Measurements from ENCODE around the gene COA7. TPM values are rescaled to one million over a fixed set of nuclear protein-coding genes. Genes with fewer than 3 reads are reported as not detected.
A peak's percentile ranks its signal among the peaks of the same experiment; 100 is the strongest.
"Not testable (repeated sequence)": the region's sequence is repeated elsewhere in the genome, so short reads cannot be mapped to it uniquely, and the experiment has no call there.

Gene COA7
- total RNA-seq, 4 donors from 2014 or later: 2.2 to 12.7 (median 9.1) TPM

DNA sequence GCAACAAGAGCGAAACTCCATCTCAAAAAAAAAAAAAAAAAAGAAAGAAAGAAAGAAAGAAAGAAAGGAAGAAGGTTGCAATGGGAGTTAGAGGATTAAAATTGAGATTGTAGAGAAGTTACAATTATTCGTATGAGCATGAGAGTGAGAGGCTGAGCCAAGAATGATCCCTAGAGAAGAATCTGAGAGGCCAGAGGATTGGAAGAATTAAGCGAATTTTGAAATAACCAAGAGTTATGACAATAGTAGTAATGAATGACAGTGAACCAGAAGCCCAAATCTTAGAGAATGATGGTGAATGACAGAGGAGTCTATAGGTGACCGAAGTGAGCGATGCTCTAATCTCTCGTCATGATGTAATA is 27.7 kb upstream of the COA7 start:
- WGBS, 2 donors (ENCODE audit: low coverage in 1 of 2): 4 to 7% methylated on average over 5 to 6 of the region's 6 CpGs
- in situ Hi-C loops (cut with MboI; ENCODE audit: low pct_ligation_motif_present in 1 of 4, low pct_unique_long_range_greater_than_20kb in 1 of 4, low sequenced_read_pairs in 3 of 4) (no loop called here), intact Hi-C loops (cut with DNase I; ENCODE audit: low total_unique reads) (no loop called here)
- H3K27ac ChIP-seq: peak overlapping the region; percentile 88 to 98 (median 94)
- no peaks in the 10 kb centered on the region for H3K9me3 ChIP-seq
- no peak for DNase-seq
- TF ChIP-seq EP300 (IDR thresholded peaks at IDR 0.05; ENCODE audit: low read depth) (no peak), POLR2A (IDR thresholded peaks at IDR 0.05) (no peak), POLR2AphosphoS5 (IDR thresholded peaks at IDR 0.05) (no peak)
- TF ChIP-seq, protein P1, sequence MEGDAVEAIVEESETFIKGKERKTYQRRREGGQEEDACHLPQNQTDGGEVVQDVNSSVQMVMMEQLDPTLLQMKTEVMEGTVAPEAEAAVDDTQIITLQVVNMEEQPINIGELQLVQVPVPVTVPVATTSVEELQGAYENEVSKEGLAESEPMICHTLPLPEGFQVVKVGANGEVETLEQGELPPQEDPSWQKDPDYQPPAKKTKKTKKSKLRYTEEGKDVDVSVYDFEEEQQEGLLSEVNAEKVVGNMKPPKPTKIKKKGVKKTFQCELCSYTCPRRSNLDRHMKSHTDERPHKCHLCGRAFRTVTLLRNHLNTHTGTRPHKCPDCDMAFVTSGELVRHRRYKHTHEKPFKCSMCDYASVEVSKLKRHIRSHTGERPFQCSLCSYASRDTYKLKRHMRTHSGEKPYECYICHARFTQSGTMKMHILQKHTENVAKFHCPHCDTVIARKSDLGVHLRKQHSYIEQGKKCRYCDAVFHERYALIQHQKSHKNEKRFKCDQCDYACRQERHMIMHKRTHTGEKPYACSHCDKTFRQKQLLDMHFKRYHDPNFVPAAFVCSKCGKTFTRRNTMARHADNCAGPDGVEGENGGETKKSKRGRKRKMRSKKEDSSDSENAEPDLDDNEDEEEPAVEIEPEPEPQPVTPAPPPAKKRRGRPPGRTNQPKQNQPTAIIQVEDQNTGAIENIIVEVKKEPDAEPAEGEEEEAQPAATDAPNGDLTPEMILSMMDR (IDR thresholded peaks at IDR 0.05): no peak
- peaks cover 9 to 26% (median 18%) of the 10 kb centered on the region in 4 donors for H3K4me1 ChIP-seq
- no peaks in the 10 kb centered on the region for H3K27me3 ChIP-seq
- peak overlapping the region; percentile 22 to 97 (median 86) for H3K4me3 ChIP-seq
- H3K36me3 ChIP-seq: no peaks in the 10 kb centered on the region

- in situ Hi-C loops (cut with MboI; ENCODE audit: low pct_ligation_motif_present in 1 of 4, low pct_unique_long_range_greater_than_20kb in 1 of 4, low sequenced_read_pairs in 3 of 4) (loop anchor here in 1 of 4 donors (25.0 kb wide), 1 partner anchor 464 kb away; the partner anchor contains the start of gene CPT2), intact Hi-C loops (cut with DNase I; ENCODE audit: low total_unique reads) (no loop called here)
- Histone ChIP-seq H3K4me1 (peaks cover 9 to 19% (median 15%) of the 10 kb centered on the region in 4 donors), H3K9me3 (no peaks in the 10 kb centered on the region), H3K4me3 (no peak overlapping the region), H3K27me3 (no peaks in the 10 kb centered on the region), H3K36me3 (no peaks in the 10 kb centered on the region), H3K27ac (no peak overlapping the region)
- WGBS, 2 donors (ENCODE audit: low coverage in 1 of 2): 82 to 90% methylated on average over 2 to 4 of the region's 4 CpGs
- TF ChIP-seq EP300 (IDR thresholded peaks at IDR 0.05; ENCODE audit: low read depth) (no peak), POLR2A (IDR thresholded peaks at IDR 0.05) (no peak), POLR2AphosphoS5 (IDR thresholded peaks at IDR 0.05) (no peak)
- TF ChIP-seq, protein P1 (IDR thresholded peaks at IDR 0.05): no peak
- no peak for DNase-seq
Measured at GRCh38 chr1:52723260-52723659, 25.1 kb upstream of the COA7 start.

DNA sequence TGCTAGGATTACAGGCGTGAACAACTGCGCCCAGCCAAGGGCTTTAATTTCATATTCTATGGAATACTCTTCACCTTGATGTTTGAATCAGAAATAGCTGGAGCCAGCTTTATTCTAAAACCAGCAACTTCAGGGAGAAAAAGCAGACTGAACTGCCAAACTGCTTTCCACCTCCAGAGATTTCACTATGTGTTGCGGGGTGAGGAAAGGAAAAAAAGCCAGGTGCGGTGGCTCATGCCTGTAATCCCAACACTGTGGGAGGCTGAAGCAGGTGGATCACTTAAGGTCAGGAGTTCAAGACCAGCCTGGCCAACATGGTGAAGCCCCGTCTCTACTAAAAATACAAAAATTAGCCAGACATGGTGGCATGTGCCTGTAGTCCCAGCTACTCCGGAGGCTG is 17.1 kb upstream of the COA7 start:
- in situ Hi-C loops (cut with MboI; ENCODE audit: low pct_ligation_motif_present in 1 of 4, low pct_unique_long_range_greater_than_20kb in 1 of 4, low sequenced_read_pairs in 3 of 4): loop anchor here in 1 of 4 donors (25.0 kb wide), 1 partner anchor 472 kb away; the partner anchor contains the start of gene CPT2
- 92 to 95% methylated on average over 2 to 6 of the region's 6 CpGs for WGBS, 2 donors (ENCODE audit: low coverage in 1 of 2)

GRCh38 chr1:52713590-52713989 is 15.4 kb upstream of the COA7 start:
- DNase-seq: no peak
- in situ Hi-C loops (cut with MboI; ENCODE audit: low pct_ligation_motif_present in 1 of 4, low pct_unique_long_range_greater_than_20kb in 1 of 4, low sequenced_read_pairs in 3 of 4) (loop anchor here in 1 of 4 donors (25.0 kb wide), 1 partner anchor 474 kb away; the partner anchor contains the start of gene CPT2), intact Hi-C loops (cut with DNase I; ENCODE audit: low total_unique reads) (no loop called here)
- Histone ChIP-seq H3K4me3 (no peak overlapping the region), H3K36me3 (no peaks in the 10 kb centered on the region), H3K4me1 (peaks cover 0 to 12% (median 2%) of the 10 kb centered on the region in 4 donors), H3K27ac (no peak overlapping the region), H3K9me3 (no peaks in the 10 kb centered on the region), H3K27me3 (no peaks in the 10 kb centered on the region)
- WGBS, 2 donors (ENCODE audit: low coverage in 1 of 2): 81 to 96% methylated on average over 4 of the region's 4 CpGs
- TF ChIP-seq, protein P1 (IDR thresholded peaks at IDR 0.05): no peak
- no peak for TF ChIP-seq POLR2A (IDR thresholded peaks at IDR 0.05)
- no peak for TF ChIP-seq POLR2AphosphoS5 (IDR thresholded peaks at IDR 0.05)
- no peak for TF ChIP-seq EP300 (IDR thresholded peaks at IDR 0.05; ENCODE audit: low read depth)

More for the DNA sequence above, 17.1 kb upstream of the COA7 start:
- H3K4me1 ChIP-seq; intact Hi-C loops (cut with DNase I; ENCODE audit: low total_unique reads); H3K9me3 ChIP-seq; DNase-seq; H3K36me3 ChIP-seq; H3K27me3 ChIP-seq; H3K4me3 ChIP-seq; H3K27ac ChIP-seq: not testable (repeated sequence)

- H3K9me3 ChIP-seq: no peaks in the 10 kb centered on the region
- H3K36me3 ChIP-seq: no peaks in the 10 kb centered on the region
- H3K27ac ChIP-seq: peak overlapping the region; percentile 64 to 81 (median 74)
- no peak for DNase-seq
- intact Hi-C loops (cut with DNase I; ENCODE audit: low total_unique reads) (no loop called here), in situ Hi-C loops (cut with MboI; ENCODE audit: low pct_ligation_motif_present in 1 of 4, low pct_unique_long_range_greater_than_20kb in 1 of 4, low sequenced_read_pairs in 3 of 4) (loop anchor here in 2 of 4 donors (10.0 to 25.0 kb wide), 2 partner anchors 476 to 478 kb away; partner anchors contain the start of gene CPT2 (in 1 of the 2))
- no peaks in the 10 kb centered on the region for H3K27me3 ChIP-seq
- WGBS, 2 donors (ENCODE audit: low coverage in 1 of 2): 52 to 61% methylated on average over 6 of the region's 6 CpGs
- peaks cover 9 to 36% (median 19%) of the 10 kb centered on the region in 4 donors for H3K4me1 ChIP-seq
- H3K4me3 ChIP-seq: no peak overlapping the region
- TF ChIP-seq, protein P1 (IDR thresholded peaks at IDR 0.05): no peak
- TF ChIP-seq POLR2A (IDR thresholded peaks at IDR 0.05) (no peak), POLR2AphosphoS5 (IDR thresholded peaks at IDR 0.05) (no peak), EP300 (IDR thresholded peaks at IDR 0.05; ENCODE audit: low read depth) (no peak)
Measured at GRCh38 chr1:52709016-52709415, 10.9 kb upstream of the COA7 start.
